ENCODE results near the gene FRMD4A. TPM values are rescaled to one million over a fixed set of nuclear protein-coding genes. Genes with fewer than 3 reads are reported as not detected.

Gene FRMD4A
- total RNA-seq, 1 donor from 2014 or later, result 0.64 TPM

GRCh38 chr10:14299556-14299955 is 31.2 kb downstream of the FRMD4A start:
- H3K4me1 Mint-ChIP-seq, result no peaks in the 10 kb centered on the region
- no peaks in the 10 kb centered on the region for H3K36me3 Mint-ChIP-seq (ENCODE audit: low read depth)

GRCh38 chr10:14296065-14296709 is 34.5 kb downstream of the FRMD4A start:
- no peak overlapping the region for H3K27ac Mint-ChIP-seq
- DNase-seq (no peak), ATAC-seq (ENCODE audit: low read depth) (no peak)
- peaks cover 11% of the 10 kb centered on the region for H3K9me3 Mint-ChIP-seq
- no peak overlapping the region for H3K4me3 Mint-ChIP-seq
- intact Hi-C loops (cut with micrococcal nuclease), result no loop called here
- CTCF ChIA-PET, result no interaction called here
- POLR2A ChIA-PET, result no interaction called here
- H3K36me3 Mint-ChIP-seq (ENCODE audit: low read depth), result no peaks in the 10 kb centered on the region
- no peaks in the 10 kb centered on the region for H3K4me1 Mint-ChIP-seq
- peaks cover 12% of the 10 kb centered on the region for H3K27me3 Mint-ChIP-seq
- no peak for TF ChIP-seq CTCF (IDR thresholded peaks at IDR 0.05)

More at GRCh38 chr10:14299556-14299955, 31.2 kb downstream of the FRMD4A start:
- Mint-ChIP-seq H3K4me3 (no peak overlapping the region), H3K27ac (no peak overlapping the region), H3K9me3 (no peaks in the 10 kb centered on the region), H3K27me3 (peaks cover 14% of the 10 kb centered on the region)
- TF ChIP-seq CTCF (IDR thresholded peaks at IDR 0.05), result no peak
- CTCF ChIA-PET, result no interaction called here
- ATAC-seq (ENCODE audit: low read depth) (no peak), DNase-seq (no peak)
- intact Hi-C loops (cut with micrococcal nuclease), result no loop called here
- POLR2A ChIA-PET, result no interaction called here

GRCh38 chr10:14294347-14295059 is 36.2 kb downstream of the FRMD4A start:
- H3K27ac Mint-ChIP-seq, result no peak overlapping the region
- peaks cover 19% of the 10 kb centered on the region for H3K9me3 Mint-ChIP-seq
- peaks cover 14% of the 10 kb centered on the region for H3K27me3 Mint-ChIP-seq
- CTCF ChIA-PET, result no interaction called here
- DNase-seq, result no peak
- H3K4me3 Mint-ChIP-seq, result no peak overlapping the region
- intact Hi-C loops (cut with micrococcal nuclease), result no loop called here
- peaks cover 2% of the 10 kb centered on the region for H3K36me3 Mint-ChIP-seq (ENCODE audit: low read depth)
- no peak for TF ChIP-seq CTCF (IDR thresholded peaks at IDR 0.05)
- ATAC-seq (ENCODE audit: low read depth), result no peak
- POLR2A ChIA-PET, result no interaction called here
- no peaks in the 10 kb centered on the region for H3K4me1 Mint-ChIP-seq

- no peak overlapping the region for H3K27ac Mint-ChIP-seq
- ChIA-PET CTCF (no interaction called here), POLR2A (no interaction called here)
- H3K4me3 Mint-ChIP-seq, result no peak overlapping the region
- DNase-seq (no peak), ATAC-seq (ENCODE audit: low read depth) (no peak)
- H3K4me1 Mint-ChIP-seq, result no peaks in the 10 kb centered on the region
- intact Hi-C loops (cut with micrococcal nuclease), result no loop called here
- no peak for TF ChIP-seq CTCF (IDR thresholded peaks at IDR 0.05)
- H3K9me3 Mint-ChIP-seq, result peaks cover 19% of the 10 kb centered on the region
- peaks cover 18% of the 10 kb centered on the region for H3K27me3 Mint-ChIP-seq
- peaks cover 2% of the 10 kb centered on the region for H3K36me3 Mint-ChIP-seq (ENCODE audit: low read depth)
Measured at GRCh38 chr10:14293526-14293925, 37.2 kb downstream of the FRMD4A start.

GRCh38 chr10:14291296-14291695 is 39.4 kb downstream of the FRMD4A start:
- no peak for ATAC-seq (ENCODE audit: low read depth)
- H3K4me1 Mint-ChIP-seq, result no peaks in the 10 kb centered on the region
- peaks cover 2% of the 10 kb centered on the region for H3K36me3 Mint-ChIP-seq (ENCODE audit: low read depth)
- CTCF ChIA-PET, result no interaction called here
- DNase-seq, result no peak
- H3K27ac Mint-ChIP-seq, result no peak overlapping the region
- H3K27me3 Mint-ChIP-seq, result peaks cover 27% of the 10 kb centered on the region
- TF ChIP-seq CTCF (IDR thresholded peaks at IDR 0.05), result no peak
- peaks cover 19% of the 10 kb centered on the region for H3K9me3 Mint-ChIP-seq
- POLR2A ChIA-PET, result no interaction called here
- intact Hi-C loops (cut with micrococcal nuclease), result no loop called here
- H3K4me3 Mint-ChIP-seq, result no peak overlapping the region

Data from activated B cell treated with CpG ODN at 0.5 μM for 24 hours (primary cell).